Hindlimb muscle (tissue), 1 donor: ENCODE measurements around the gene AMPH. TPM values are rescaled to one million over a fixed set of nuclear protein-coding genes. Genes with fewer than 3 reads are reported as not detected.

Source experiments
- DNase-seq: peaks from one replicate; pipeline ENCODE4 v3.0.0-alpha.2; 2013
- polyA plus RNA-seq: library from polyadenylated mRNA; unstranded; fragments of 120-200 nt; gene quantifications from one replicate; pipeline ENCODE4 v1.2.1, GENCODE V29; 2013; ENCODE audit not compliant: insufficient read length

AMPH gene
- polyA plus RNA-seq, 1 donor = 4.8 TPM

- DNase-seq = no peak
These were observed 89.7 kb downstream of the AMPH start for GRCh38 chr7:38541440-38541839.

- DNase-seq = no peak
These were observed 91.6 kb downstream of the AMPH start for GRCh38 chr7:38539477-38540081.

GRCh38 chr7:38535073-38535472, 96.1 kb downstream of the AMPH start:
- DNase-seq = no peak

- DNase-seq = no peak
These were observed 105.3 kb downstream of the AMPH start for GRCh38 chr7:38525857-38526256.

- DNase-seq = no peak
These were observed 106.4 kb downstream of the AMPH start for GRCh38 chr7:38524786-38525185.

- DNase-seq = no peak
These were observed 110.4 kb downstream of the AMPH start for GRCh38 chr7:38520741-38521140.

- no peak for DNase-seq
These were observed 112.6 kb downstream of the AMPH start for GRCh38 chr7:38518541-38518940.

GRCh38 chr7:38512704-38513103, 118.5 kb downstream of the AMPH start:
- DNase-seq = no peak

GRCh38 chr7:38512291-38512690, 118.9 kb downstream of the AMPH start:
- no peak for DNase-seq

- no peak for DNase-seq
These were observed 123.8 kb downstream of the AMPH start for GRCh38 chr7:38507384-38507783.

GRCh38 chr7:38506756-38507155, 124.4 kb downstream of the AMPH start:
- no peak for DNase-seq

- no peak for DNase-seq
These were observed 125.2 kb downstream of the AMPH start for GRCh38 chr7:38506004-38506403.

GRCh38 chr7:38504684-38505083, 126.5 kb downstream of the AMPH start:
- DNase-seq = no peak

GRCh38 chr7:38502848-38503247, 128.3 kb downstream of the AMPH start:
- DNase-seq = no peak

GRCh38 chr7:38502289-38502688, 128.9 kb downstream of the AMPH start:
- DNase-seq = no peak

GRCh38 chr7:38492010-38492409, 139.2 kb downstream of the AMPH start:
- DNase-seq = no peak

- no peak for DNase-seq
These were observed 148.7 kb downstream of the AMPH start for GRCh38 chr7:38482521-38482920.

- peak; percentile 24 for DNase-seq
These were observed 149.8 kb downstream of the AMPH start for GRCh38 chr7:38481401-38481800.

- DNase-seq = no peak
These were observed 152.8 kb downstream of the AMPH start for GRCh38 chr7:38478404-38478803.

- no peak for DNase-seq
These were observed 153.8 kb downstream of the AMPH start for GRCh38 chr7:38477333-38477732.

- no peak for DNase-seq
These were observed 154.4 kb downstream of the AMPH start for GRCh38 chr7:38476764-38477163.

GRCh38 chr7:38465956-38466355, 165.2 kb downstream of the AMPH start:
- peak; percentile 30 for DNase-seq

- DNase-seq = no peak
These were observed 167.6 kb downstream of the AMPH start for GRCh38 chr7:38463277-38464225.

GRCh38 chr7:38462819-38463218, 168.4 kb downstream of the AMPH start:
- no peak for DNase-seq
